Measurements from ENCODE around the gene ZNF474. TPM values are rescaled to one million over a fixed set of nuclear protein-coding genes. Genes with fewer than 3 reads are reported as not detected.

The ZNF474 gene
- total and polyA plus RNA-seq, 2 of the 4 experiments (the other 2 are of a cell fraction), result 0.24 to 0.54 TPM

GRCh38 chr5:122154491-122154890, 25.1 kb downstream of the ZNF474 start:
- H2BK20ac ChIP-seq (ENCODE audit: low read depth, low read length), result peak overlapping the region; percentile 92
- no peaks in the 10 kb centered on the region for H3K27me3 ChIP-seq (ENCODE audit: control insufficient read depth, insufficient read depth, low read length)
- TF ChIP-seq POLR2A (IDR thresholded peaks at IDR 0.05; ENCODE audit: low read depth, low read length) (0 out of 2 replicates have a peak, but pooled peaks have one; percentile 9), FOS (IDR thresholded peaks at IDR 0.05; ENCODE audit: low read depth, low read length) (no peak)
- peak overlapping the region; percentile 78 for H2AK5ac ChIP-seq (ENCODE audit: low read depth, low read length)
- peaks cover 19% of the 10 kb centered on the region for H3K9me1 ChIP-seq (ENCODE audit: insufficient read depth, low read length)
- dilution Hi-C loops (cut with HindIII; ENCODE audit: low sequenced_read_pairs, unreplicated experiment) (no loop called here), in situ Hi-C loops (cut with MboI; ENCODE audit: low sequenced_read_pairs) (loop anchor here (10.0 kb wide), 1 partner anchor 190 kb away; the partner anchor contains the start of gene SRFBP1), intact Hi-C loops (cut with micrococcal nuclease) (no loop called here)
- ChIA-PET CTCF (interaction anchor here (0.6 to 2.9 kb wide), 11 partner anchors 9 to 269 kb away, joined by 3 to 12 read pairs (median 4); partner anchors contain the start of gene SRFBP1), POLR2A (ENCODE audit: unreplicated experiment) (interaction anchor here (0.6 kb wide), 3 partner anchors 73 to 1708 kb away, joined by 3 to 5 read pairs (median 3); partner anchors contain the start of gene SNX24)
- H2BK15ac ChIP-seq (ENCODE audit: low read depth, low read length), result peak overlapping the region; percentile 85; the same call in 2 of the 3 replicates
- H4K20me1 ChIP-seq (ENCODE audit: insufficient read depth, low read length), result no peaks in the 10 kb centered on the region
- peak overlapping the region; percentile 81 for H3K27ac ChIP-seq (ENCODE audit: insufficient read depth, low read length)
- WGBS, 2 experiments (ENCODE audit: extremely low coverage in 2 of 2, insufficient read length in 1 of 2), result 29% methylated on average over 2 of the region's 5 CpGs; no CpG with 5 or more reads in 1 of the 2 experiments
- H4K8ac ChIP-seq (ENCODE audit: low read depth in 2 of 2, low read length in 2 of 2), result peak overlapping the region; percentile 74 to 83
- peak overlapping the region; percentile 60 for H3K4me2 ChIP-seq (ENCODE audit: low read depth, low read length)
- peak overlapping the region; percentile 74 for H3K56ac ChIP-seq (ENCODE audit: extremely low read depth, insufficient read depth, low read length)
- peaks cover 34% of the 10 kb centered on the region for H3K4me1 ChIP-seq (ENCODE audit: control insufficient read depth, insufficient read depth, low read length)
- no peak overlapping the region for H2AFZ ChIP-seq (replicated peaks; ENCODE audit: low read length, poor library complexity)
- H3K14ac ChIP-seq (replicated peaks; ENCODE audit: low read depth, low read length), result peak overlapping the region; percentile 85
- H3K18ac ChIP-seq (ENCODE audit: low read depth, low read length), result peak overlapping the region; percentile 88
- peak overlapping the region; percentile 94 for H4K91ac ChIP-seq (ENCODE audit: insufficient read depth, low read depth, low read length)
- H3K9me3 ChIP-seq (ENCODE audit: control insufficient read depth, insufficient read depth, low read length), result no peaks in the 10 kb centered on the region
- H2BK5ac ChIP-seq (ENCODE audit: low read depth, low read length, poor library complexity, severe bottlenecking), result peak overlapping the region; percentile 98
- H3K79me1 ChIP-seq (ENCODE audit: low read depth in 1 of 2, low read length in 2 of 2), result peaks cover 10 to 21% of the 10 kb centered on the region in 2 experiments; a peak in 3 of 4 replicates
- H3K4me3 ChIP-seq (ENCODE audit: insufficient read depth, low read depth, low read length), result no peak overlapping the region
- H3K36me3 ChIP-seq (ENCODE audit: control insufficient read depth, insufficient read depth, low read length), result no peaks in the 10 kb centered on the region
- H3K9ac ChIP-seq (ENCODE audit: low read depth, low read length), result peak overlapping the region; percentile 74; the same call in 1 of the 2 replicates
- no TSS peak for BruUV-seq (replicated peaks)
- peak; percentile 80 for DNase-seq
- H3K4ac ChIP-seq (ENCODE audit: low read depth, low read length), result peak overlapping the region; percentile 88
- peak overlapping the region; percentile 71 for H4K5ac ChIP-seq (ENCODE audit: low read depth, low read length)
- H2BK120ac ChIP-seq (ENCODE audit: low read depth, low read length), result peak overlapping the region; percentile 94
- peak; percentile 1; the same call in 1 of the 2 replicates for ATAC-seq (ENCODE audit: low read depth)
- H2AK9ac ChIP-seq (replicated peaks; ENCODE audit: low read depth, low read length, poor library complexity), result no peak overlapping the region
- peak overlapping the region; percentile 96 for H3K23ac ChIP-seq (ENCODE audit: low read depth, low read length)
